Retina (tissue), 1 donor: ENCODE results near the gene TLK2.
A peak's percentile ranks its signal among the peaks of the same experiment; 100 is the strongest.
"Not testable (repeated sequence)": the region's sequence is repeated elsewhere in the genome, so short reads cannot be mapped to it uniquely, and the experiment has no call there.

Source experiments
- DNase-seq: peaks from one replicate; pipeline ENCODE4 v3.0.0-alpha.2; 2016

TLK2 gene

GRCh38 chr17:62478424-62478879 is at the start of gene TLK2:
TSS of gene TLK2 (plus strand) at chr17:62478825. CDS start at chr17:62481126, 2,301 bp downstream.
- DNase-seq: peak; percentile 50

GRCh38 chr17:62435251-62435650 is 43.4 kb upstream of the TLK2 start:
- not testable (repeated sequence) for DNase-seq

GRCh38 chr17:62441181-62441580 is 37.4 kb upstream of the TLK2 start:
- DNase-seq: not testable (repeated sequence)

- DNase-seq: no peak
These were observed 34.6 kb upstream of the TLK2 start for GRCh38 chr17:62444063-62444462.

- not testable (repeated sequence) for DNase-seq
These were observed 32.8 kb upstream of the TLK2 start for GRCh38 chr17:62445791-62446190.

- DNase-seq: not testable (repeated sequence)
These were observed 26.4 kb upstream of the TLK2 start for GRCh38 chr17:62452195-62452594.

- DNase-seq: not testable (repeated sequence)
These were observed 25.6 kb upstream of the TLK2 start for GRCh38 chr17:62453041-62453440.

GRCh38 chr17:62453656-62454055 is 25.0 kb upstream of the TLK2 start:
- not testable (repeated sequence) for DNase-seq

- not testable (repeated sequence) for DNase-seq
These were observed 24.5 kb upstream of the TLK2 start for GRCh38 chr17:62454111-62454510.

- no peak for DNase-seq
These were observed 22.6 kb upstream of the TLK2 start for GRCh38 chr17:62456016-62456415.

- not testable (repeated sequence) for DNase-seq
These were observed 20.1 kb upstream of the TLK2 start for GRCh38 chr17:62458483-62458882.

- not testable (repeated sequence) for DNase-seq
These were observed 14.2 kb upstream of the TLK2 start for GRCh38 chr17:62464422-62464821.

GRCh38 chr17:62465271-62465670 is 13.4 kb upstream of the TLK2 start:
- not testable (repeated sequence) for DNase-seq

- DNase-seq: peak; percentile 54
These were observed 7.8 kb upstream of the TLK2 start for GRCh38 chr17:62470666-62471379.

GRCh38 chr17:62471380-62471880 is 7.2 kb upstream of the TLK2 start:
- peak; percentile 31 for DNase-seq

- DNase-seq: not testable (repeated sequence)
These were observed 5.3 kb upstream of the TLK2 start for GRCh38 chr17:62473030-62473982.

- DNase-seq: not testable (repeated sequence)
These were observed 1.5 kb upstream of the TLK2 start for GRCh38 chr17:62477111-62477510.

GRCh38 chr17:62477718-62478408 is 762 bp upstream of the TLK2 start:
- DNase-seq: peak; percentile 64

- DNase-seq: peak; percentile 65
These were observed 434 bp downstream of the TLK2 start for GRCh38 chr17:62478880-62479638.

GRCh38 chr17:62479639-62480258 is 1.1 kb downstream of the TLK2 start:
- peak; percentile 70 for DNase-seq

- not testable (repeated sequence) for DNase-seq
These were observed 3.9 kb downstream of the TLK2 start for GRCh38 chr17:62482553-62482952.
